Measurements from ENCODE around the gene BGN.

DNA sequence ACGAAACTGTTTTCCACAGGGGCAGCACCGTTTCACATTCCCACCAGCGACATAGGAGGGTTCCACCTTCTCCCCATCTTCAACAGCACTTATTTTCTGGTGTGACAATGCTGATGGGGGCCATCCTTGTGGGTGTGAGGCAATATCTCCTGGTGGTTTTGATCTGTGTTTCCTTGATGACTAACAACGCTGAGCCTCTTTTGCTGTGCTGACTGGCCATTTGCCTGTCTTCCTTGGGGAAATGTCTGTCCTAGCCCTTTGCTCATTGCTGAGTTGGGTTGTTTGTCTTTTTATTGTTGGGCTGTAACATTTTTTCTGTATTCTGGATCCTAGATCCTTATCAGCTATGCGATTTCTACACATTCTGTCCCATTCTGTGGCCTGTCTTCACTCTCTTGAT, 56.4 kb downstream of the BGN start:
- TF ChIP-seq, protein P1, sequence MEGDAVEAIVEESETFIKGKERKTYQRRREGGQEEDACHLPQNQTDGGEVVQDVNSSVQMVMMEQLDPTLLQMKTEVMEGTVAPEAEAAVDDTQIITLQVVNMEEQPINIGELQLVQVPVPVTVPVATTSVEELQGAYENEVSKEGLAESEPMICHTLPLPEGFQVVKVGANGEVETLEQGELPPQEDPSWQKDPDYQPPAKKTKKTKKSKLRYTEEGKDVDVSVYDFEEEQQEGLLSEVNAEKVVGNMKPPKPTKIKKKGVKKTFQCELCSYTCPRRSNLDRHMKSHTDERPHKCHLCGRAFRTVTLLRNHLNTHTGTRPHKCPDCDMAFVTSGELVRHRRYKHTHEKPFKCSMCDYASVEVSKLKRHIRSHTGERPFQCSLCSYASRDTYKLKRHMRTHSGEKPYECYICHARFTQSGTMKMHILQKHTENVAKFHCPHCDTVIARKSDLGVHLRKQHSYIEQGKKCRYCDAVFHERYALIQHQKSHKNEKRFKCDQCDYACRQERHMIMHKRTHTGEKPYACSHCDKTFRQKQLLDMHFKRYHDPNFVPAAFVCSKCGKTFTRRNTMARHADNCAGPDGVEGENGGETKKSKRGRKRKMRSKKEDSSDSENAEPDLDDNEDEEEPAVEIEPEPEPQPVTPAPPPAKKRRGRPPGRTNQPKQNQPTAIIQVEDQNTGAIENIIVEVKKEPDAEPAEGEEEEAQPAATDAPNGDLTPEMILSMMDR (IDR thresholded peaks at IDR 0.05) = no peak
- TF ChIP-seq POLR2AphosphoS5 (IDR thresholded peaks at IDR 0.05) = no peak
